ENCODE data around the gene RHOF.

DNA sequence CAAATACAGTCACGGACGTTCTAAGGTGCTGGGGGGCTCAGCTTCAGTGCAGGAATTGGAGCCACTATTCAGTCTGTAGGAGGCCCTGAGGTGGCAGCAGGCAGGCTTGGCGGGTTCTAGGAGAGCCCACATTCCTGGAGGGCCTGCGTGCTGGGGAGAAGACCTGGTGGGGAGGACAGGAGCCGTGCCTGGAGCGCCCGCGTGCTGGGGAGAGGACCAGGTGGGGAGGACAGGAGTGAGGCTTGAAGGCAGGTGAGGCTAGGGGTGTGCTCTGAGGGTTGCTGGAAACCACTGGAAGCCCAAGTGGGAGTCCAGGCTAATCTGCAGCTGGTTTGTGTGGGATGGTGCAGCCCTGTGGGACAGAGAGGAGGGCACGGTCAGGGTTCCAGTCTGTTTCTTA is 23.1 kb downstream of the RHOF start:
- TF ChIP-seq POLR2A (IDR thresholded peaks at IDR 0.05) (no peak), POLR2AphosphoS5 (IDR thresholded peaks at IDR 0.05) (no peak)

Data from stomach (tissue), 4 donors.